Left lung (tissue), 10 donors: Measurements from ENCODE around the gene HCFC1. TPM values are rescaled to one million over a fixed set of nuclear protein-coding genes. Genes with fewer than 3 reads are reported as not detected.

ENCODE experiments used
- ATAC-seq: fragments of 200-7000 bp; cut with Tn5 transposase; one replicate; pipeline ENCODE4 v1.9.1; 2020; ENCODE audit warnings: moderate library complexity
- DNase-seq, 4 donors: peaks; one replicate each; pipeline ENCODE4 v3.0.0-alpha.2; 2013 to 2020
- H3K27ac ChIP-seq, 2 donors: fragments of 200-600 bp; sonication (generic) in 1 of 2; one replicate each; pipeline versions ENCODE4 v1.5.0 to v1.8.0; 2020 to 2021
- H3K27me3 ChIP-seq, 2 donors: fragments of 200-600 bp; sonication (generic) in 1 of 2; one replicate each; pipeline versions ENCODE4 v1.5.0 to v1.8.0; 2020 to 2021
- H3K36me3 ChIP-seq, 2 donors: fragments of 200-600 bp; sonication (generic) in 1 of 2; one replicate each; pipeline versions ENCODE4 v1.5.0 to v1.8.0; 2020 to 2021
- H3K4me1 ChIP-seq, 2 donors: fragments of 200-600 bp; one replicate each; pipeline ENCODE4 v1.8.0; 2021
- H3K4me3 ChIP-seq, 2 donors: fragments of 200-600 bp; sonication (generic) in 1 of 2; one replicate each; pipeline versions ENCODE4 v1.5.0 to v1.8.0; 2020 to 2021; ENCODE audit warnings: mild to moderate bottlenecking in 1 of 2
- H3K9me3 ChIP-seq, 2 donors: fragments of 200-600 bp; sonication (generic) in 1 of 2; one replicate each; pipeline versions ENCODE4 v1.5.0 to v1.8.0; 2020 to 2021
- CTCF ChIP-seq, 2 donors: fragments of 200-600 bp; sonication (generic) in 1 of 2; IDR thresholded peaks; one replicate each; pipeline versions ENCODE4 v1.5.0 to v1.8.0; 2021; ENCODE audit warnings: antibody characterized with exemption in 2 of 2
- intact Hi-C, 2 donors: fragments of 100-400 bp; cut with DNase I; formaldehyde crosslinking; loops; one replicate each; pipeline versions ENCODE4 v1.11.2 to v1.14.2; 2022
- polyA plus RNA-seq, 6 donors: library from polyadenylated mRNA; unstranded; fragments of 120-200 nt; gene quantifications; one replicate each; pipeline ENCODE4 v1.2.1, GENCODE V29; 2013; ENCODE audit not compliant: insufficient read length in 6 of 6
- total RNA-seq, 2 donors: library from RNA; stranded (reverse); fragmentation: NEBNext Ultra II Directional; extraction: Animal tissue kit (Norgen Biotek cat#: 25700); gene quantifications; one replicate each; pipeline ENCODE4 v1.2.1, GENCODE V29; 2021
- donor health status: DM: no; HTN: yes; CAD: no.
- donor health status: DM: no; HTN: no; CAD: no.

Gene HCFC1
- total and polyA plus RNA-seq, 8 donors = 28.4 to 58.1 (median 43.9) TPM

- no peak for TF ChIP-seq CTCF (IDR thresholded peaks at IDR 0.05)
- Histone ChIP-seq H3K9me3 (no peaks in the 10 kb centered on the region), H3K27ac (no peak overlapping the region), H3K4me3 (no peak overlapping the region), H3K4me1 (peaks cover 0 to 46% of the 10 kb centered on the region in 2 donors), H3K27me3 (no peaks in the 10 kb centered on the region), H3K36me3 (peaks cover 0 to 72% of the 10 kb centered on the region in 2 donors)
- DNase-seq = peak in 1 of 4 donors; percentile 3
- no peak for ATAC-seq
- intact Hi-C loops = no loop called here
These were observed 44.1 kb upstream of the HCFC1 start for GRCh38 chrX:154015581-154016264.

- ATAC-seq = no peak
- Histone ChIP-seq H3K4me1 (peaks cover 0 to 49% of the 10 kb centered on the region in 2 donors), H3K27me3 (no peaks in the 10 kb centered on the region), H3K4me3 (no peak overlapping the region), H3K27ac (no peak overlapping the region), H3K9me3 (no peaks in the 10 kb centered on the region), H3K36me3 (peaks cover 0 to 73% of the 10 kb centered on the region in 2 donors)
- peak in 1 of 4 donors; percentile 37 for DNase-seq
- intact Hi-C loops = no loop called here
- TF ChIP-seq CTCF (IDR thresholded peaks at IDR 0.05) = no peak
These were observed 43.1 kb upstream of the HCFC1 start for GRCh38 chrX:154014429-154015380.

GRCh38 chrX:154013614-154014360, 42.2 kb upstream of the HCFC1 start:
- Histone ChIP-seq H3K9me3 (no peaks in the 10 kb centered on the region), H3K27ac (no peak overlapping the region), H3K27me3 (no peaks in the 10 kb centered on the region), H3K4me1 (peaks cover 0 to 47% of the 10 kb centered on the region in 2 donors), H3K4me3 (no peak overlapping the region), H3K36me3 (peaks cover 0 to 73% of the 10 kb centered on the region in 2 donors)
- peak; percentile 79 to 93 for TF ChIP-seq CTCF (IDR thresholded peaks at IDR 0.05)
- ATAC-seq (peak; percentile 64), DNase-seq (peak in 2 of 4 donors; percentile 62 to 81)
- intact Hi-C loops = no loop called here

GRCh38 chrX:154013001-154013421, 41.4 kb upstream of the HCFC1 start:
- ATAC-seq = peak; percentile 10
- H3K27ac ChIP-seq = no peak overlapping the region
- H3K4me3 ChIP-seq = no peak overlapping the region
- no peak for TF ChIP-seq CTCF (IDR thresholded peaks at IDR 0.05)
- no peaks in the 10 kb centered on the region for H3K27me3 ChIP-seq
- intact Hi-C loops = no loop called here
- peaks cover 0 to 71% of the 10 kb centered on the region in 2 donors for H3K36me3 ChIP-seq
- H3K9me3 ChIP-seq = no peaks in the 10 kb centered on the region
- peak in 1 of 4 donors; percentile 39 for DNase-seq
- peaks cover 0 to 47% of the 10 kb centered on the region in 2 donors for H3K4me1 ChIP-seq
